Neuronal stem cell (in vitro differentiated cells): ENCODE results near the gene ASB2.

Experiments used
- DNase-seq: peaks from one replicate; pipeline ENCODE4 v3.0.0-alpha.2; 2013; ENCODE audit warnings: low spot score
- H2AFZ ChIP-seq: one replicate; pipeline ENCODE4 v1.6.1; 2013; ENCODE audit warnings: mild to moderate bottlenecking, low read length, inconsistent platforms
- H2AK5ac ChIP-seq: 2 replicates; pipeline ENCODE4 v1.6.1; 2013; ENCODE audit warnings: low read depth, mild to moderate bottlenecking, inconsistent platforms, low read length, moderate library complexity, mixed read lengths
- H2BK120ac ChIP-seq: 2 replicates; pipeline ENCODE4 v1.6.1; 2013; ENCODE audit warnings: low read depth, mild to moderate bottlenecking, inconsistent platforms, low read length, moderate library complexity, mixed read lengths
- H2BK12ac ChIP-seq: one replicate; pipeline ENCODE4 v1.6.1; 2013; ENCODE audit warnings: low read length, inconsistent platforms
- H2BK15ac ChIP-seq: 2 replicates; pipeline ENCODE4 v1.6.1; 2013; ENCODE audit warnings: mild to moderate bottlenecking, low read length, inconsistent platforms, mixed read lengths
- H2BK5ac ChIP-seq: one replicate; pipeline ENCODE4 v1.6.1; 2013; ENCODE audit warnings: inconsistent platforms, mild to moderate bottlenecking, low read length, moderate library complexity
- H3K14ac ChIP-seq: one replicate; pipeline ENCODE4 v1.6.1; 2013; ENCODE audit warnings: low read length, inconsistent platforms
- H3K18ac ChIP-seq: 2 replicates; pipeline ENCODE4 v1.6.1; 2013; ENCODE audit warnings: low read length, inconsistent platforms
- H3K23ac ChIP-seq: 2 replicates; pipeline ENCODE4 v1.6.1; 2013; ENCODE audit warnings: low read depth, mild to moderate bottlenecking, mixed read lengths, low read length, inconsistent platforms; ENCODE audit not compliant: poor library complexity
- H3K27ac ChIP-seq: replicated peaks from 3 replicates; pipeline ENCODE4 v1.5.1; 2013; ENCODE audit warnings: low read length, inconsistent platforms
- H3K27me3 ChIP-seq, 3 experiments: 2 replicates each; pipeline ENCODE4 v1.6.1; 2013; ENCODE audit warnings: low read length in 3 of 3, mild to moderate bottlenecking in 2 of 3, inconsistent platforms in 1 of 3, low read depth in 1 of 3, mixed read lengths in 1 of 3, moderate library complexity in 1 of 3; ENCODE audit not compliant: control insufficient read depth in 3 of 3, insufficient read depth in 3 of 3
- H3K36me3 ChIP-seq, 2 donors: replicated peaks in 1 of 2; 2 replicates each; pipeline ENCODE4 v1.6.1; 2013; ENCODE audit warnings: low read length in 2 of 2; ENCODE audit not compliant: control insufficient read depth in 2 of 2, insufficient read depth in 2 of 2
- H3K4ac ChIP-seq: 2 replicates; pipeline ENCODE4 v1.6.1; 2013; ENCODE audit warnings: inconsistent platforms, mild to moderate bottlenecking, low read length, moderate library complexity
- H3K4me1 ChIP-seq, 2 donors: 1 replicate in 1 of 2; 2 replicates in 1 of 2; pipeline ENCODE4 v1.6.1; 2013; ENCODE audit warnings: low read length in 2 of 2, low read depth in 1 of 2; ENCODE audit not compliant: control insufficient read depth in 2 of 2, insufficient read depth in 1 of 2
- H3K4me2 ChIP-seq: one replicate; pipeline ENCODE4 v1.6.1; 2013; ENCODE audit warnings: mild to moderate bottlenecking, low read length, inconsistent platforms; ENCODE audit not compliant: insufficient read depth, poor library complexity, severe bottlenecking
- H3K4me3 ChIP-seq, 2 donors: 2 replicates each; pipeline ENCODE4 v1.5.1; 2013; ENCODE audit warnings: low read length in 2 of 2, mild to moderate bottlenecking in 2 of 2, inconsistent platforms in 1 of 2, moderate library complexity in 1 of 2
- H3K79me1 ChIP-seq: one replicate; pipeline ENCODE4 v1.6.1; 2013; ENCODE audit warnings: low read depth, mild to moderate bottlenecking, inconsistent platforms, low read length, moderate library complexity
- H3K9ac ChIP-seq: one replicate; pipeline ENCODE4 v1.6.1; 2013; ENCODE audit warnings: mild to moderate bottlenecking, low read depth, low read length, inconsistent platforms; ENCODE audit not compliant: poor library complexity
- H3K9me3 ChIP-seq, 2 donors: replicated peaks in 1 of 2; 2 replicates each; pipeline versions ENCODE3 to v1.6.1; 2013; ENCODE audit warnings: low read length in 2 of 2, mild to moderate bottlenecking in 2 of 2, inconsistent platforms in 1 of 2, low read depth in 1 of 2, mixed read lengths in 1 of 2, moderate library complexity in 1 of 2; ENCODE audit not compliant: control insufficient read depth in 2 of 2, insufficient read depth in 1 of 2
- H4K8ac ChIP-seq: one replicate; pipeline ENCODE4 v1.6.1; 2013; ENCODE audit warnings: low read depth, mild to moderate bottlenecking, inconsistent platforms, low read length, moderate library complexity
- H4K91ac ChIP-seq: one replicate; pipeline ENCODE4 v1.6.1; 2013; ENCODE audit warnings: low read length, low read depth, mild to moderate bottlenecking, inconsistent platforms; ENCODE audit not compliant: poor library complexity
- WGBS, 2 donors: extraction: QIAGEN DNeasy Blood & Tissue Kit; methylation state at CpG; one replicate each; pipeline ENCODE4 v1.1.7; 2013; ENCODE audit warnings: missing lambda C conversion rate in 2 of 2, mixed read lengths in 1 of 2; ENCODE audit not compliant: insufficient read length in 2 of 2, insufficient replicate concordance in 1 of 2; ENCODE audit errors: extremely low coverage in 2 of 2; 5-methylcytosine and 5-hydroxymethylcytosine counted together

The ASB2 gene

DNA sequence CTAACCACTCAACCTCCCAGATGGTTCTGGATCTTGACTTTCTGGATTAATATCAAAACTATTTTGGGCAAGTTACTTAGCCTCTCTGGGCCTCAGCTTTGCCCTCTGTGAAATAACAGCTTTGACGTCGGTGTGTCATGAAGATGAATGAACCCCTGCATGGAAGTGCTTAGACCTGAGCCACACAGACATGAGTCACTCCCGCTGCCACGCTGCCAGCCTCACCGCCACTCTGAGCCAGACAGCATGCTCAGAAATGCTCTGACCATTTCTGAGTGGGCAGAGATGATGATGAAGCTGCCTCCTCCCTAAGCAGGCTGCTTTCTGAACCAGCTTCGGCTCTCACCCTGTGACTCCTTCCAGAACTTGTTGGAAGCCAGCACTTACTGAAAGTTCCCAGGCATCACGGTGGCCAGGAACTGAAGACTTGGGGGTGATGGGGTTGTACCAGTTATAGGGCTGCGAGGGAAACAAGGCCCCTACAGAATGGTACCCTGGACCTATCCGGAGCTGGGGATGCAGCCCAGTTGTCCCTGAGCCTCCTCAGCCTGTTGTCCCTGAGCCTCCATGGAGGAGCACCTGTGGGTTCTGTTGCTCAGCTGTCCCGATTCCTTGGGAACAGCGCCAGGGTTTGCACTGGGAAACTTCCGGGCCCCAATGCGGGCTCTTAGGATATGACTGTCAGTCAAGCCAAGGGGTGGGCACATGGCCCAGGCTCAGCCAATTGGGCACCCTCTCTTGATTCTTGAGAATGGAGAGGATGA lies 18.7 kb upstream of the ASB2 start:
- no peaks in the 10 kb centered on the region for H3K9me3 ChIP-seq
- H3K4me3 ChIP-seq: no peak overlapping the region
- H4K91ac ChIP-seq: no peak overlapping the region
- H2AK5ac ChIP-seq: no peak overlapping the region
- H4K8ac ChIP-seq: no peak overlapping the region
- no peak overlapping the region for H2BK5ac ChIP-seq
- H2BK120ac ChIP-seq: no peak overlapping the region
- H3K4ac ChIP-seq: no peak overlapping the region
- H2BK15ac ChIP-seq: no peak overlapping the region
- peak overlapping the region; percentile 51 for H3K14ac ChIP-seq
- no CpG with 5 or more reads among the region's 13 CpGs for WGBS, 2 donors
- no peak for DNase-seq
- no peaks in the 10 kb centered on the region for H3K36me3 ChIP-seq
- no peak overlapping the region for H3K9ac ChIP-seq
- H3K27ac ChIP-seq: no peak overlapping the region
- peaks cover 0 to 49% (median 0%) of the 10 kb centered on the region in 3 experiments for H3K27me3 ChIP-seq
- no peak overlapping the region for H3K4me2 ChIP-seq
- peaks cover 0 to 11% of the 10 kb centered on the region in 2 donors for H3K4me1 ChIP-seq
- H2BK12ac ChIP-seq: no peak overlapping the region
- H2AFZ ChIP-seq: no peak overlapping the region
- H3K23ac ChIP-seq: no peak overlapping the region
- no peak overlapping the region for H3K18ac ChIP-seq
- H3K79me1 ChIP-seq: no peaks in the 10 kb centered on the region

DNA sequence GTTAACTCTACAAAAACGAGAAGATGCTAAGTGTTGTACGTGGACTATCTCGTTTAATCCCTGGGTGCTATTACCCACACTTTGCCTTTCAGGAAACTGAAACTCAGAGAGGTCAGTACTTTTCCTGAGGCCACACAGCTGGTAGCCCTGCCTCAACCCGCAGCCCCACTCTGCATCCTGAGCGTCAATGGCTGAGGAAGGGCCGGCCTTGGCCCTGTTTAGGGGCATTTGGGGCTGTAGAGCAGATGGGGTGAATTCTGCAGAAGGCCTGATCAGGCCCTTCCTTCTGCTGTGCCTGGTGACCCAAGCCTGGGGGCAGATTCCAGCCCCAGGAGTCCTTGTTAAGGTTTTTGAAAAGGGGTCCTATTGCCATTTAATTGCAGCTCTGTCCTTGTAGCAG lies 17.0 kb upstream of the ASB2 start:
- no CpG with 5 or more reads among the region's 6 CpGs for WGBS, 2 donors
- Histone ChIP-seq H3K4me1 (peaks cover 0 to 11% of the 10 kb centered on the region in 2 donors), H3K18ac (peak overlapping the region; percentile 15)

DNA sequence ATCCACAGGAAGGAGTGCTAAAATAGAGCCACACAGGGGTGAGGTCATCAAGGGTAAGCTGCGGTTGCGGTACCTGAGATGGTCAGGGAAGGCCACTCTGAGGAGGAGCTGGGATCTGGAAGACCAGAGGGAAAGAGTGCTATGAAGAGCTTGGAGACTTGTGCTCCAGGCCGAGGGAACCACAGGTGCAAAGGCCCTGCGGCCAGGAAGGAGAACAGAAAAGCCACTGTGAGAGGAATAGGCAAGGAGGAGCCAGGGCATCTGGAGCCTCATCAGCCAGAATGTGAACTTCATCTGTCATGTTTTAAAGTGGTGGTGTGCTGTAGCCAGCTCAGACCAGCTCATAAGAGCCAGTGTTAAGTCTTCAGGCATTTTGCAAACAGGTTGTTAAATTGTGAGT lies 15.3 kb upstream of the ASB2 start:
- H3K36me3 ChIP-seq: no peaks in the 10 kb centered on the region
- no peak overlapping the region for H3K4me2 ChIP-seq
- H3K4me1 ChIP-seq: peaks cover 0 to 8% of the 10 kb centered on the region in 2 donors
- peaks cover 0 to 55% (median 0%) of the 10 kb centered on the region in 3 experiments for H3K27me3 ChIP-seq
- H2BK5ac ChIP-seq: no peak overlapping the region
- H4K91ac ChIP-seq: no peak overlapping the region
- no peak overlapping the region for H3K27ac ChIP-seq
- H3K14ac ChIP-seq: no peak overlapping the region
- H3K4me3 ChIP-seq: no peak overlapping the region
- H3K23ac ChIP-seq: no peak overlapping the region
- DNase-seq: no peak
- H3K4ac ChIP-seq: no peak overlapping the region
- no peak overlapping the region for H3K9ac ChIP-seq
- H3K9me3 ChIP-seq: no peaks in the 10 kb centered on the region
- H2AFZ ChIP-seq: no peak overlapping the region
- WGBS, 2 donors: no CpG with 5 or more reads among the region's 4 CpGs
- H4K8ac ChIP-seq: no peak overlapping the region
- no peak overlapping the region for H2BK12ac ChIP-seq
- H2BK120ac ChIP-seq: no peak overlapping the region
- H3K79me1 ChIP-seq: no peaks in the 10 kb centered on the region
- H2AK5ac ChIP-seq: no peak overlapping the region
- no peak overlapping the region for H2BK15ac ChIP-seq
- no peak overlapping the region for H3K18ac ChIP-seq

More for the DNA sequence above, 17.0 kb upstream of the ASB2 start:
- Histone ChIP-seq H3K23ac (no peak overlapping the region), H3K4me2 (no peak overlapping the region), H2AK5ac (no peak overlapping the region), H2BK120ac (no peak overlapping the region), H2BK12ac (no peak overlapping the region), H3K27me3 (peaks cover 0 to 55% (median 0%) of the 10 kb centered on the region in 3 experiments), H2AFZ (no peak overlapping the region), H3K27ac (no peak overlapping the region), H3K14ac (no peak overlapping the region), H3K4ac (no peak overlapping the region), H3K9ac (no peak overlapping the region), H4K8ac (no peak overlapping the region), H3K36me3 (no peaks in the 10 kb centered on the region), H3K9me3 (no peaks in the 10 kb centered on the region), H3K4me3 (no peak overlapping the region), H4K91ac (no peak overlapping the region), H2BK15ac (no peak overlapping the region), H3K79me1 (no peaks in the 10 kb centered on the region), H2BK5ac (no peak overlapping the region)
- DNase-seq: no peak

GRCh38 chr14:93991212-93991611 lies 14.8 kb upstream of the ASB2 start:
- no peak overlapping the region for H3K4me2 ChIP-seq
- no peak overlapping the region for H3K23ac ChIP-seq
- no peak overlapping the region for H2AFZ ChIP-seq
- no peak overlapping the region for H3K9ac ChIP-seq
- H2BK5ac ChIP-seq: no peak overlapping the region
- no CpG with 5 or more reads among the region's 10 CpGs for WGBS, 2 donors
- no peaks in the 10 kb centered on the region for H3K79me1 ChIP-seq
- no peaks in the 10 kb centered on the region for H3K36me3 ChIP-seq
- no peak overlapping the region for H3K14ac ChIP-seq
- H3K27ac ChIP-seq: no peak overlapping the region
- no peak overlapping the region for H2BK15ac ChIP-seq
- DNase-seq: no peak
- H3K4me3 ChIP-seq: no peak overlapping the region
- peaks cover 0 to 55% (median 0%) of the 10 kb centered on the region in 3 experiments for H3K27me3 ChIP-seq
- no peak overlapping the region for H2AK5ac ChIP-seq
- no peak overlapping the region for H3K18ac ChIP-seq
- no peak overlapping the region for H2BK120ac ChIP-seq
- no peaks in the 10 kb centered on the region for H3K9me3 ChIP-seq
- no peak overlapping the region for H4K8ac ChIP-seq
- no peak overlapping the region for H3K4ac ChIP-seq
- no peak overlapping the region for H4K91ac ChIP-seq
- no peak overlapping the region for H2BK12ac ChIP-seq
- peaks cover 0 to 8% of the 10 kb centered on the region in 2 donors for H3K4me1 ChIP-seq
